Fibroblast of lung (primary cell): Measurements from ENCODE around the gene TANGO6.

ENCODE experiments used
- CTCF ChIP-seq, 2 donors: IDR thresholded peaks in 1 of 2; conservative IDR thresholded peaks in 1 of 2; 1 replicate in 1 of 2; 2 replicates in 1 of 2; pipeline ENCODE4 v1.5.1; 2011 to 2012; ENCODE audit warnings: low read length in 2 of 2, control low read depth in 1 of 2, inconsistent platforms in 1 of 2, low read depth in 1 of 2, mild to moderate bottlenecking in 1 of 2
- EZH2 ChIP-seq: IDR thresholded peaks from 2 replicates; pipeline ENCODE4 v1.5.1; 2012; ENCODE audit warnings: low read length, control low read depth, mild to moderate bottlenecking; ENCODE audit errors: missing control alignments

- TF ChIP-seq CTCF (conservative IDR thresholded peaks at IDR 0.05 in 1 of 2, IDR thresholded peaks at IDR 0.05 in 1 of 2; ENCODE audit: low read depth in 1 of 2, low read length in 2 of 2) (no peak), EZH2 (no peak)
Measured at GRCh38 chr16:69079697-69080096, 236.4 kb downstream of the TANGO6 start.
